NB4 (cell line): Measurements from ENCODE around the gene DAPK1.

ENCODE experiments used
- DNase-seq: peaks from one replicate; pipeline ENCODE4 v3.0.0; 2010; ENCODE audit warnings: low read depth
- H3K4me3 ChIP-seq: one replicate; pipeline ENCODE4 v1.5.1; 2011; ENCODE audit warnings: mild to moderate bottlenecking, low read depth, low read length, moderate library complexity
- CTCF ChIP-seq: IDR thresholded peaks from one replicate; pipeline ENCODE4 v1.5.1; 2012; ENCODE audit warnings: low read depth, low read length
- MAX ChIP-seq: IDR thresholded peaks from 2 replicates; pipeline ENCODE4 v1.6.1; 2011; ENCODE audit warnings: low read depth, low read length
- MYC ChIP-seq: IDR thresholded peaks from 2 replicates; pipeline ENCODE4 v1.6.1; 2011; ENCODE audit warnings: low read depth, low read length
- POLR2A ChIP-seq: IDR thresholded peaks from 2 replicates; pipeline ENCODE4 v1.6.1; 2011; ENCODE audit warnings: mild to moderate bottlenecking; ENCODE audit not compliant: insufficient read length; ENCODE audit errors: extremely low read depth

DAPK1 gene

GRCh38 chr9:87716141-87716540 lies 218.5 kb downstream of the DAPK1 start:
- no peak for DNase-seq
- H3K4me3 ChIP-seq, result no peak overlapping the region
- no peak for TF ChIP-seq MYC
- no peak for TF ChIP-seq POLR2A

- TF ChIP-seq POLR2A (no peak), MYC (no peak), CTCF (no peak), MAX (no peak)
- DNase-seq, result no peak
- H3K4me3 ChIP-seq, result no peak overlapping the region
These were observed 219.8 kb downstream of the DAPK1 start for GRCh38 chr9:87717456-87717855.

GRCh38 chr9:87718231-87718630 lies 220.6 kb downstream of the DAPK1 start:
- TF ChIP-seq MYC, result no peak
- no peak for TF ChIP-seq POLR2A
- no peak for TF ChIP-seq MAX
- no peak for TF ChIP-seq CTCF
- DNase-seq, result no peak
- H3K4me3 ChIP-seq, result no peak overlapping the region

- H3K4me3 ChIP-seq, result no peak overlapping the region
- no peak for DNase-seq
- TF ChIP-seq MAX (no peak), MYC (no peak), POLR2A (no peak), CTCF (no peak)
These were observed 221.4 kb downstream of the DAPK1 start for GRCh38 chr9:87718852-87719612.

- H3K4me3 ChIP-seq, result no peak overlapping the region
- DNase-seq, result no peak
- TF ChIP-seq POLR2A (no peak), MYC (no peak), MAX (no peak), CTCF (no peak)
These were observed 222.5 kb downstream of the DAPK1 start for GRCh38 chr9:87720173-87720572.

GRCh38 chr9:87722393-87723088 lies 224.9 kb downstream of the DAPK1 start:
- no peak for TF ChIP-seq MYC
- TF ChIP-seq MAX, result no peak
- TF ChIP-seq CTCF, result no peak
- TF ChIP-seq POLR2A, result no peak
- DNase-seq, result peak; percentile 50

More at GRCh38 chr9:87722393-87723088, 224.9 kb downstream of the DAPK1 start:
- H3K4me3 ChIP-seq, result no peak overlapping the region
